ENCODE measurements around the gene POR. TPM values are rescaled to one million over a fixed set of nuclear protein-coding genes. Genes with fewer than 3 reads are reported as not detected.

POR gene
- total and polyA plus RNA-seq, 2 donors (not counting 1 experiment from before 2014, with no cell fraction given) = 68.4 to 78.4 TPM

GRCh38 chr7:75962607-75963380 is 47.8 kb downstream of the POR start:
- Histone ChIP-seq H4K20me1 (ENCODE audit: control insufficient read depth, insufficient read depth, low read length, poor library complexity, severe bottlenecking) (no peaks in the 10 kb centered on the region), H3K4me2 (replicated peaks; ENCODE audit: low read depth, low read length, poor library complexity, severe bottlenecking) (no peak overlapping the region), H3K4me3 (ENCODE audit: control extremely low read depth in 1 of 5, extremely low read depth in 1 of 5, insufficient read depth in 1 of 5, low read depth in 2 of 5, low read length in 4 of 5) (no peak overlapping the region), H3K36me3 (replicated peaks in 1 of 2; ENCODE audit: control extremely low read depth in 1 of 2, control insufficient read depth in 1 of 2, extremely low read depth in 1 of 2, insufficient read depth in 2 of 2, low read length in 1 of 2) (peaks cover under 1 to 9% of the 10 kb centered on the region in 2 experiments), H3K27ac (ENCODE audit: low read length in 2 of 2) (no peak overlapping the region), H3K27me3 (replicated peaks in 1 of 4; ENCODE audit: control extremely low read depth in 1 of 4, control insufficient read depth in 3 of 4, insufficient read depth in 4 of 4, low read length in 3 of 4) (no peaks in the 10 kb centered on the region), H3K4me1 (ENCODE audit: control insufficient read depth in 2 of 2, insufficient read depth in 2 of 2, low read length in 2 of 2) (no peaks in the 10 kb centered on the region), H3K9ac (ENCODE audit: low read length) (no peak overlapping the region), H2AFZ (ENCODE audit: insufficient read depth, low read depth, low read length, poor library complexity, severe bottlenecking) (no peak overlapping the region), H3K9me3 (ENCODE audit: control extremely low read depth in 1 of 3, control insufficient read depth in 2 of 3, insufficient read depth in 1 of 3, low read length in 2 of 3) (no peaks in the 10 kb centered on the region), H3K79me2 (ENCODE audit: control insufficient read depth, insufficient read depth, low read length) (no peaks in the 10 kb centered on the region)
- intact Hi-C loops (cut with micrococcal nuclease) = no loop called here
- H3K4me1 Mint-ChIP-seq = no peaks in the 10 kb centered on the region
- WGBS (ENCODE audit: insufficient coverage) = 75% methylated on average over 17 of the region's 18 CpGs
- DNase-seq = no peak
- no peak overlapping the region for H3K27ac Mint-ChIP-seq
- ChIA-PET POLR2A (no interaction called here), CTCF (no interaction called here)
- no peak overlapping the region for H3K4me3 Mint-ChIP-seq
- no peaks in the 10 kb centered on the region for H3K27me3 Mint-ChIP-seq
- H3K9me3 Mint-ChIP-seq (ENCODE audit: insufficient read depth) = no peaks in the 10 kb centered on the region
- no peak for ATAC-seq (ENCODE audit: low read depth)
- TF ChIP-seq EZH2 (IDR thresholded peaks at IDR 0.05; ENCODE audit: borderline replicate concordance, insufficient read depth, low read depth, low read length, poor library complexity, severe bottlenecking) (no peak), CTCF (IDR thresholded peaks at IDR 0.05) (no peak)

- no peak overlapping the region for H3K4me2 ChIP-seq (replicated peaks; ENCODE audit: low read depth, low read length, poor library complexity, severe bottlenecking)
- Mint-ChIP-seq H3K9me3 (ENCODE audit: insufficient read depth) (no peaks in the 10 kb centered on the region), H3K4me3 (no peak overlapping the region), H3K4me1 (no peaks in the 10 kb centered on the region), H3K27ac (no peak overlapping the region), H3K27me3 (no peaks in the 10 kb centered on the region)
- ChIA-PET POLR2A (no interaction called here), CTCF (no interaction called here)
- no peak overlapping the region for H3K4me3 ChIP-seq (ENCODE audit: control extremely low read depth in 1 of 5, extremely low read depth in 1 of 5, insufficient read depth in 1 of 5, low read depth in 2 of 5, low read length in 4 of 5)
- H3K4me1 ChIP-seq (ENCODE audit: control insufficient read depth in 2 of 2, insufficient read depth in 2 of 2, low read length in 2 of 2) = no peaks in the 10 kb centered on the region
- H3K9me3 ChIP-seq (ENCODE audit: control extremely low read depth in 1 of 3, control insufficient read depth in 2 of 3, insufficient read depth in 1 of 3, low read length in 2 of 3) = no peaks in the 10 kb centered on the region
- WGBS (ENCODE audit: insufficient coverage) = 98% methylated on average over 7 of the region's 9 CpGs
- no peaks in the 10 kb centered on the region for H3K27me3 ChIP-seq (replicated peaks in 1 of 4; ENCODE audit: control extremely low read depth in 1 of 4, control insufficient read depth in 3 of 4, insufficient read depth in 4 of 4, low read length in 3 of 4)
- H3K36me3 ChIP-seq (replicated peaks in 1 of 2; ENCODE audit: control extremely low read depth in 1 of 2, control insufficient read depth in 1 of 2, extremely low read depth in 1 of 2, insufficient read depth in 2 of 2, low read length in 1 of 2) = peaks cover 0 to 13% of the 10 kb centered on the region in 2 experiments
- H2AFZ ChIP-seq (ENCODE audit: insufficient read depth, low read depth, low read length, poor library complexity, severe bottlenecking) = no peak overlapping the region
- DNase-seq = no peak
- no peak for ATAC-seq (ENCODE audit: low read depth)
- TF ChIP-seq EZH2 (IDR thresholded peaks at IDR 0.05; ENCODE audit: borderline replicate concordance, insufficient read depth, low read depth, low read length, poor library complexity, severe bottlenecking) = no peak
- TF ChIP-seq CTCF (IDR thresholded peaks at IDR 0.05) = no peak
- no peak overlapping the region for H3K27ac ChIP-seq (ENCODE audit: low read length in 2 of 2)
- no peaks in the 10 kb centered on the region for H4K20me1 ChIP-seq (ENCODE audit: control insufficient read depth, insufficient read depth, low read length, poor library complexity, severe bottlenecking)
- no peak overlapping the region for H3K9ac ChIP-seq (ENCODE audit: low read length)
- H3K79me2 ChIP-seq (ENCODE audit: control insufficient read depth, insufficient read depth, low read length) = no peaks in the 10 kb centered on the region
- intact Hi-C loops (cut with micrococcal nuclease) = no loop called here
These were observed 48.5 kb downstream of the POR start for GRCh38 chr7:75963381-75963995.
